Fibroblast of lung (primary cell): Measurements from ENCODE around the gene NUP98. TPM values are rescaled to one million over a fixed set of nuclear protein-coding genes. Genes with fewer than 3 reads are reported as not detected.

ENCODE experiments used
- DNase-seq, 2 donors: peaks; one replicate each; pipeline versions ENCODE4 v3.0.0 to v3.0.0-alpha.2; 2010; ENCODE audit warnings: low read depth in 2 of 2
- H2AFZ ChIP-seq: 2 replicates; pipeline ENCODE4 v1.5.1; 2012; ENCODE audit warnings: low read length, control low read depth, inconsistent platforms
- H3K27ac ChIP-seq: 2 replicates; pipeline ENCODE4 v1.5.1; 2011; ENCODE audit warnings: low read length, control low read depth; ENCODE audit not compliant: insufficient read depth
- H3K27me3 ChIP-seq: 2 replicates; pipeline ENCODE4 v1.5.1; 2011; ENCODE audit warnings: mild to moderate bottlenecking, low read length; ENCODE audit not compliant: control insufficient read depth, insufficient read depth
- H3K36me3 ChIP-seq: 2 replicates; pipeline ENCODE4 v1.5.1; 2011; ENCODE audit warnings: low read length; ENCODE audit not compliant: control insufficient read depth, insufficient read depth
- H3K4me1 ChIP-seq: 2 replicates; pipeline ENCODE4 v1.5.1; 2011; ENCODE audit warnings: low read length; ENCODE audit not compliant: control insufficient read depth, insufficient read depth; ENCODE audit errors: extremely low read depth
- H3K4me2 ChIP-seq: 2 replicates; pipeline ENCODE4 v1.5.1; 2011; ENCODE audit warnings: low read length, control low read depth; ENCODE audit not compliant: insufficient read depth; ENCODE audit errors: extremely low read depth
- H3K4me3 ChIP-seq, 4 experiments: fragments of 200-600 bp in 1 of 4; sonication (generic) in 1 of 4; replicated peaks in 1 of 4; 2 replicates each; pipeline ENCODE4 v1.5.1; 2011 to 2016; ENCODE audit warnings: low read length in 4 of 4, low read depth in 3 of 4, mild to moderate bottlenecking in 3 of 4, control low read depth in 2 of 4, inconsistent platforms in 1 of 4, mixed read lengths in 1 of 4; ENCODE audit not compliant: insufficient read depth in 1 of 4; ENCODE audit errors: control extremely low read depth in 1 of 4
- H3K79me2 ChIP-seq: 2 replicates; pipeline ENCODE4 v1.5.1; 2012; ENCODE audit warnings: mild to moderate bottlenecking, low read length, inconsistent platforms; ENCODE audit not compliant: control insufficient read depth, insufficient read depth
- H3K9ac ChIP-seq: 2 replicates; pipeline ENCODE4 v1.5.1; 2011; ENCODE audit warnings: mild to moderate bottlenecking, low read length, control low read depth; ENCODE audit not compliant: insufficient read depth
- H3K9me3 ChIP-seq: 2 replicates; pipeline ENCODE4 v1.5.1; 2012; ENCODE audit warnings: low read depth, low read length; ENCODE audit not compliant: control insufficient read depth, insufficient read depth
- H4K20me1 ChIP-seq: 2 replicates; pipeline ENCODE4 v1.5.1; 2011; ENCODE audit warnings: low read length; ENCODE audit not compliant: control insufficient read depth, insufficient read depth; ENCODE audit errors: extremely low read depth
- EZH2 ChIP-seq: IDR thresholded peaks from 2 replicates; pipeline ENCODE4 v1.5.1; 2012; ENCODE audit warnings: low read length, control low read depth, mild to moderate bottlenecking; ENCODE audit errors: missing control alignments
- polyA plus RNA-seq, 2 donors: library from polyadenylated mRNA; depleted of rRNA in 1 of 2; stranded (reverse) in 1 of 2; unstranded in 1 of 2; fragments of >200 nt; gene quantifications; 2 replicates each; pipeline ENCODE4 v1.2.1, GENCODE V29; 2011 to 2012; ENCODE audit warnings: missing spikeins in 1 of 2
- total RNA-seq: library from RNA; depleted of rRNA; stranded (reverse); fragments of >200 nt; gene quantifications from 2 replicates; pipeline ENCODE4 v1.2.1, GENCODE V29; 2014
- TF ChIP-seq, protein P1 (sequence below), 2 donors: IDR thresholded peaks in 1 of 2; conservative IDR thresholded peaks in 1 of 2; 1 replicate in 1 of 2; 2 replicates in 1 of 2; pipeline ENCODE4 v1.5.1; 2011 to 2012; ENCODE audit warnings: low read length in 2 of 2, control low read depth in 1 of 2, inconsistent platforms in 1 of 2, low read depth in 1 of 2, mild to moderate bottlenecking in 1 of 2

The NUP98 gene
- total and polyA plus RNA-seq, 2 donors (not counting 1 experiment from before 2014, with no cell fraction given), result 60.6 to 99.6 TPM

DNA sequence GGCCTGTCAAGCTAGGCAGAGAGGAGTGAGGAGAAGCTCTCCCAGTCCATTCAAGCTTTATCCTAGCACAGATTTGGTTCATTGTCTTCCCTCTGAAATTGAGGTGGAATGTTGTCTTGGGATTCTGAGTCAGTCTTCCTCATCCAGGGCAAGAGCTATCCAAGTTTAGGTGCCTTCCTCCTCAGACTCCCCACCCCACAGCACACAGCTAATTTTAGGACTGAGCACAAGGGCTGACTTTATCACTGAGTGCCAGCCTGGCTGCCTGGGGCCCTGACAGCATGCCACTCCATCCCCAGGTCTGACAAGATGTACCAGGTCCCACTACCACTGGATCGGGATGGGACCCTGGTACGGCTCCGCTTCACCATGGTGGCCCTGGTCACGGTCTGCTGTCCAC, 13.6 kb upstream of the NUP98 start:
- no peaks in the 10 kb centered on the region for H3K79me2 ChIP-seq
- H3K9me3 ChIP-seq, result no peaks in the 10 kb centered on the region
- no peak overlapping the region for H3K4me3 ChIP-seq
- no peaks in the 10 kb centered on the region for H3K36me3 ChIP-seq
- TF ChIP-seq EZH2, result no peak
- TF ChIP-seq, protein P1, sequence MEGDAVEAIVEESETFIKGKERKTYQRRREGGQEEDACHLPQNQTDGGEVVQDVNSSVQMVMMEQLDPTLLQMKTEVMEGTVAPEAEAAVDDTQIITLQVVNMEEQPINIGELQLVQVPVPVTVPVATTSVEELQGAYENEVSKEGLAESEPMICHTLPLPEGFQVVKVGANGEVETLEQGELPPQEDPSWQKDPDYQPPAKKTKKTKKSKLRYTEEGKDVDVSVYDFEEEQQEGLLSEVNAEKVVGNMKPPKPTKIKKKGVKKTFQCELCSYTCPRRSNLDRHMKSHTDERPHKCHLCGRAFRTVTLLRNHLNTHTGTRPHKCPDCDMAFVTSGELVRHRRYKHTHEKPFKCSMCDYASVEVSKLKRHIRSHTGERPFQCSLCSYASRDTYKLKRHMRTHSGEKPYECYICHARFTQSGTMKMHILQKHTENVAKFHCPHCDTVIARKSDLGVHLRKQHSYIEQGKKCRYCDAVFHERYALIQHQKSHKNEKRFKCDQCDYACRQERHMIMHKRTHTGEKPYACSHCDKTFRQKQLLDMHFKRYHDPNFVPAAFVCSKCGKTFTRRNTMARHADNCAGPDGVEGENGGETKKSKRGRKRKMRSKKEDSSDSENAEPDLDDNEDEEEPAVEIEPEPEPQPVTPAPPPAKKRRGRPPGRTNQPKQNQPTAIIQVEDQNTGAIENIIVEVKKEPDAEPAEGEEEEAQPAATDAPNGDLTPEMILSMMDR (conservative IDR thresholded peaks at IDR 0.05 in 1 of 2, IDR thresholded peaks at IDR 0.05 in 1 of 2; ENCODE audit: low read depth in 1 of 2, low read length in 2 of 2), result no peak
- H3K27me3 ChIP-seq, result no peaks in the 10 kb centered on the region
- H4K20me1 ChIP-seq, result no peaks in the 10 kb centered on the region
- no peak overlapping the region for H3K27ac ChIP-seq
- H2AFZ ChIP-seq, result no peak overlapping the region
- no peak overlapping the region for H3K9ac ChIP-seq
- DNase-seq, result no peak
- H3K4me2 ChIP-seq, result no peak overlapping the region
- no peaks in the 10 kb centered on the region for H3K4me1 ChIP-seq

DNA sequence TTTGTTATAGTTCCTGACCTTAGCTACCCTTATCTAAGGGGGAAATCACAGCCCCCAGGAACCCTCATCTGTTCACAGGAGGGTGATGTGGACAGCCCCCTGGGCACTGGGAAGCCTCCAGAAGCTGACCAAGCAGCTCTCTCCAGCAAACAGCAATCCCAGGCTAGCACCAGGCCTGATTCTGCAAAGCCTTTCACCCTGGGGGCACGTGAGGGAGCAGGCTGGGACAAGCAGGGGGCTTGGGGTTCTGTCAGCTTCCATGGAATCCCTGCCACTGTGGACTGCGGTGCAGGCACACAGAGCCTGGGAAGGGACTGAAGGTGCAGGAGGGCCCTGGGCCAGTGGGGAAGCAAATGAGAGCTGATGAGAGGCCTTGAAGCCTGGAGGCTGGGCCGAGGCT, 13.1 kb upstream of the NUP98 start:
- no peak for DNase-seq
- Histone ChIP-seq H3K4me2 (no peak overlapping the region), H3K4me1 (no peaks in the 10 kb centered on the region), H3K9me3 (no peaks in the 10 kb centered on the region), H3K27ac (no peak overlapping the region), H4K20me1 (no peaks in the 10 kb centered on the region), H3K27me3 (no peaks in the 10 kb centered on the region), H3K79me2 (no peaks in the 10 kb centered on the region), H3K36me3 (no peaks in the 10 kb centered on the region), H3K9ac (no peak overlapping the region), H3K4me3 (no peak overlapping the region), H2AFZ (no peak overlapping the region)
- TF ChIP-seq, protein P1 (conservative IDR thresholded peaks at IDR 0.05 in 1 of 2, IDR thresholded peaks at IDR 0.05 in 1 of 2; ENCODE audit: low read depth in 1 of 2, low read length in 2 of 2), result no peak

DNA sequence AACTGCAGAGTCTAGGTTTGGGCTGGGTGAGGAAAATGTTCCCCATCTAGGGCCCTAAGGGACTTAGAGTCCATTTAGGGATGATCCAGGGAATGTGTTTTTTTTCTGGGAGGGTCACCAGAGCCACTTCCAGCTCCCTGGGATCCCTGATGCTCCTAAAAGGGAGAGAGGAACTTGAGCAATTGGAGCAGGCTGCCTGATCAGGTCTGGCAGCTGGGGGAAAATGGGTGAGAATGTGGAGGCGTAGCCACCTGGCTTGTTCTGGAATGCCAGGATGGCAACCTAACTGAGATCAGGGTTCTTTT, 12.2 kb upstream of the NUP98 start:
- Histone ChIP-seq H3K27me3 (no peaks in the 10 kb centered on the region), H4K20me1 (no peaks in the 10 kb centered on the region), H3K4me1 (no peaks in the 10 kb centered on the region), H3K79me2 (no peaks in the 10 kb centered on the region), H2AFZ (no peak overlapping the region), H3K4me2 (no peak overlapping the region), H3K9ac (no peak overlapping the region), H3K36me3 (no peaks in the 10 kb centered on the region), H3K27ac (no peak overlapping the region), H3K4me3 (no peak overlapping the region), H3K9me3 (no peaks in the 10 kb centered on the region)
- TF ChIP-seq EZH2, result no peak
- TF ChIP-seq, protein P1 (conservative IDR thresholded peaks at IDR 0.05 in 1 of 2, IDR thresholded peaks at IDR 0.05 in 1 of 2; ENCODE audit: low read depth in 1 of 2, low read length in 2 of 2), result no peak
- no peak for DNase-seq
